MCF 10A (cell line): ENCODE measurements around the gene RBSN. TPM values are rescaled to one million over a fixed set of nuclear protein-coding genes. Genes with fewer than 3 reads are reported as not detected.
"Not testable (repeated sequence)": the region's sequence is repeated elsewhere in the genome, so short reads cannot be mapped to it uniquely, and the experiment has no call there.

Experiments
- Bru-seq: library from RNA; stranded (reverse); fragments of 400-500 nt; gene quantifications from one replicate; lab custom pipeline; 2021; lab: Mats Ljungman, UMichigan
- BruChase-seq, 2 experiments: library from RNA; stranded (reverse); fragments of 400-500 nt; gene quantifications; one replicate each; lab custom pipeline; 2021; lab: Mats Ljungman, UMichigan
- BruUV-seq: library from RNA; stranded (reverse); fragments of 400-500 nt; replicated peaks from 2 replicates; lab custom pipeline; 2021; lab: Mats Ljungman, UMichigan
- CTCF ChIA-PET: fragments of 300-600 bp; sonication (Branson Sonifier 250); formaldehyde crosslinking; extraction: SDS; loops from one replicate; lab custom pipeline; 2021; ENCODE audit warnings: antibody characterized with exemption, inconsistent platforms; lab: Yijun Ruan, JAX
- POLR2A ChIA-PET: fragments of 300-600, 350-650 bp; sonication (Branson Sonifier 250); formaldehyde crosslinking; extraction: SDS; loops from one replicate; lab custom pipeline; 2020; ENCODE audit warnings: antibody characterized with exemption, inconsistent platforms; lab: Yijun Ruan, JAX
- DNase-seq: peaks from one replicate; pipeline ENCODE4 v3.0.0-alpha.2; 2018; ENCODE audit not compliant: unreplicated experiment
- H3K27ac Mint-ChIP-seq: one replicate; pipeline ENCODE4 v1.8.0; 2022; ENCODE audit warnings: mild to moderate bottlenecking, low read depth, mixed read lengths; ENCODE audit not compliant: unreplicated experiment
- H3K27me3 Mint-ChIP-seq: one replicate; pipeline ENCODE4 v1.8.0; 2022; ENCODE audit warnings: mixed read lengths; ENCODE audit not compliant: insufficient read depth, unreplicated experiment
- H3K36me3 Mint-ChIP-seq: one replicate; pipeline ENCODE4 v1.8.0; 2022; ENCODE audit warnings: mild to moderate bottlenecking, moderate library complexity, mixed read lengths; ENCODE audit not compliant: insufficient read depth, unreplicated experiment
- H3K4me1 Mint-ChIP-seq: one replicate; pipeline ENCODE4 v1.8.0; 2022; ENCODE audit warnings: mixed read lengths; ENCODE audit not compliant: insufficient read depth, unreplicated experiment
- H3K4me3 Mint-ChIP-seq: one replicate; pipeline ENCODE4 v1.8.0; 2022; ENCODE audit warnings: mild to moderate bottlenecking, moderate library complexity, mixed read lengths; ENCODE audit not compliant: unreplicated experiment
- H3K9me3 Mint-ChIP-seq: one replicate; pipeline ENCODE4 v1.8.0; 2022; ENCODE audit warnings: mixed read lengths; ENCODE audit not compliant: unreplicated experiment
- intact Hi-C: fragments of 100-400 bp; cut with micrococcal nuclease; formaldehyde crosslinking; loops from 2 replicates; pipeline ENCODE4 v1.14.1; 2022
- long read RNA-seq: library from polyadenylated mRNA; stranded (forward); transcript quantifications from one replicate; pipeline ENCODE4 v2.0.0, GENCODE V29; 2022
- total RNA-seq: library from RNA; stranded (reverse); gene quantifications from 2 replicates; pipeline ENCODE4 v1.2.3, GENCODE V29; 2022
- TF ChIP-seq, protein P1 (sequence below): fragments of 200-600 bp; IDR thresholded peaks from one replicate; pipeline ENCODE4 v1.8.0; 2022; ENCODE audit warnings: antibody characterized with exemption, mild to moderate bottlenecking; ENCODE audit not compliant: unreplicated experiment

The RBSN gene
- 37.7 and 39.6 TPM in 2 replicates for total RNA-seq
- percentile 79 among the genes with signal in this experiment for Bru-seq, nascent RNA
- BruChase-seq, experiment 1, labeled RNA remaining after a 6-hour chase: percentile 91 among the genes with signal in this experiment
- percentile 86 among the genes with signal in this experiment for BruChase-seq, experiment 2, labeled RNA remaining after a 2-hour chase
- long read RNA-seq, full-length matches to known transcripts: 3 of 25 reads
- long read RNA-seq, partial matches to known transcripts: 2 of 25 reads
- long read RNA-seq, other reads (novel, unspliced or antisense): 20 of 25 reads

DNA sequence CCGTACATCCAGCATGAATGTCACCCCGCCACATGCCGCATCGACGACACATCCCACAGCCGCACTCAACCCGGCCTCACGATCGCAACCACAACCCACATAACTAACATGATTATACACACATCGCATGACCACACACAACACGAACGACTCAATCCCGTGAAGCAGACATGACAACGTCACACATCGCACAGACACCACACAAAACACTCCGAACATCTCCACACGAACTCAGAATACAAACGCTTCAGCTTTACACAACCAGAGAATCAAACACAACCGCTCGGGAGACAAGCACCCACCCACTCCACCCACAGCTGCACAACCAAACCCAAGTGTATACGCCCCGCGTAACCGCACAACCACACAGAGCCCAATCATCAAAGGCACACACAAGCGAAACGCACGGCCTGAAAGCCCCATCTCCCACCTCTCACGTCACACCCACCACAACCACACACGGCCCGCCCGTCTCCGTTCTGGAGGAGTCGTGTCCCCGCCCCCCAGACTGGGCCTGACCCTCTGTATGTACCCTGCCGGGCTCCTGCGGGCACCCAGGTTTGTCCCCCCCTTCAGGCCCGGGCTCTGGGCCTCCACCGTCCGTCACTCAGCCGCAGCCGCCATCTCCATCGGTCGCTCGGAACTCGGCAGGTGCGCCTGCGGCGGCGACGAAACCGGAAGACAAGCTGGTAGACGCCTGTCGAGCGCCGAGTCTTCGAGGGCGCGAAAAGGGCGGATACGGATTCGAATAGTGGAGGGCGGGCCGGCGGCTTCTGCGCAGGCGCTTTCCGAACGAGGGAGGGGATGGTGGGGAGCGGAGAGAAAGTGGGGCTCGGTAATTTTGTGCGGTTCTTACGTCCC lies at the start of gene RBSN:
RBSN (minus strand) TSS at position 646 of the 861 bp plus-strand sequence. CDS start 3,028 bp downstream, outside the sequence.
- TF ChIP-seq, protein P1, sequence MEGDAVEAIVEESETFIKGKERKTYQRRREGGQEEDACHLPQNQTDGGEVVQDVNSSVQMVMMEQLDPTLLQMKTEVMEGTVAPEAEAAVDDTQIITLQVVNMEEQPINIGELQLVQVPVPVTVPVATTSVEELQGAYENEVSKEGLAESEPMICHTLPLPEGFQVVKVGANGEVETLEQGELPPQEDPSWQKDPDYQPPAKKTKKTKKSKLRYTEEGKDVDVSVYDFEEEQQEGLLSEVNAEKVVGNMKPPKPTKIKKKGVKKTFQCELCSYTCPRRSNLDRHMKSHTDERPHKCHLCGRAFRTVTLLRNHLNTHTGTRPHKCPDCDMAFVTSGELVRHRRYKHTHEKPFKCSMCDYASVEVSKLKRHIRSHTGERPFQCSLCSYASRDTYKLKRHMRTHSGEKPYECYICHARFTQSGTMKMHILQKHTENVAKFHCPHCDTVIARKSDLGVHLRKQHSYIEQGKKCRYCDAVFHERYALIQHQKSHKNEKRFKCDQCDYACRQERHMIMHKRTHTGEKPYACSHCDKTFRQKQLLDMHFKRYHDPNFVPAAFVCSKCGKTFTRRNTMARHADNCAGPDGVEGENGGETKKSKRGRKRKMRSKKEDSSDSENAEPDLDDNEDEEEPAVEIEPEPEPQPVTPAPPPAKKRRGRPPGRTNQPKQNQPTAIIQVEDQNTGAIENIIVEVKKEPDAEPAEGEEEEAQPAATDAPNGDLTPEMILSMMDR: no peak
- peak within 1 kb of the TSS; percentile 84 for H3K4me3 Mint-ChIP-seq
- intact Hi-C loops: loop anchor here (2.0 kb wide), 1 partner anchor 34 kb away; the partner anchor contains the start of gene MRPS25
- ChIA-PET POLR2A (interaction anchor here (0.6 to 4.2 kb wide), 25 partner anchors 9 to 967 kb away, joined by 3 to 49 read pairs (median 4); partner anchors contain the start of genes BTD, CAPN7, CCDC174 and HACL1), CTCF (interaction anchor here (0.6 to 1.8 kb wide), 6 partner anchors 9 to 459 kb away, joined by 3 to 11 read pairs (median 3); partner anchors contain the start of gene CAPN7)
- peak within 1 kb of the TSS; percentile 82 for H3K27ac Mint-ChIP-seq
- H3K9me3 Mint-ChIP-seq: no peaks in the 10 kb centered on the region
- no TSS peak for BruUV-seq
- H3K4me1 Mint-ChIP-seq: peaks cover 30% of the 10 kb centered on the region
- DNase-seq: peak; percentile 94
- peaks cover 24% of the 10 kb centered on the region for H3K36me3 Mint-ChIP-seq
- no peaks in the 10 kb centered on the region for H3K27me3 Mint-ChIP-seq

DNA sequence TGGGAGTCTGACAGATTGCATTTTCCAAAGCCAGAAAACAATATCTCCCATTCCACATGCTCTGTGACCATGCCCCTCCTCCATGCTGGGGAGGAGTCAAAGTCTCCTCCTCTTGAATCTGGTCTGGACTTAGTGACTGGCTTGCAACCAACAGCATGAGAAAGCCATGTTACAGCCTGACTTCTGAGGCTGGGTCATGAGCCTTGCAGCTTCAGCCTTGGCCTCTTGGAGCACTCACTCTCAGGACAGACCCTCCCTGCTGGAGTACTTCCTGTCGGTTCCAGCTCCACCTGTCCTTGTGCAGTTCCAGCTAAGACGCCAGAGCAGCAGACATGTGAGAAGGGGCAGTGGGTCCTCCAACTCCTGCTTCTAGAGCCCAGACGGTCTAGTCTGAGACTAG lies 49.7 kb upstream of the RBSN start:
- CTCF ChIA-PET: interaction anchor here (0.9 to 1.0 kb wide), 2 partner anchors 22 to 40 kb away, joined by 3 to 5 read pairs; no protein-coding TSS in a partner anchor
- peaks cover 61% of the 10 kb centered on the region for H3K27me3 Mint-ChIP-seq

DNA sequence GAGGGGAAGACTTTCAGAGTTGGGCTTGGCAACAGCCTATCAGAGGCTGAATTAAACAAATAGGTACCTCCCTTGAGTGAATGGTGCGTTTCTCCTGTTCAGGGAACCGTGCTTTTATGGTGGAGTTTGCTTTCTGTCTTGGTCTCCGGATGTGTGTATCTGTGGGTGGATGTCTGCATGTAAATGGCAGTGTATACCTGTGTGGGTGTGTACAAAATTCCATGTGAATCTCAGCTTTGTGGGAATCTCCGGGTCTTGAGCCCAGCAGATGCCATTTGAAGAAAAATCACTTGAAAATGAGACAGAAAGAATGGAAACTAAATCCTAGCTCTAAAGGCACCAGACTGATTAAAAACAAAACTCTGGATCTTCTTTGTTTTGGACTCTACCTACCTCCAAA lies 37.9 kb upstream of the RBSN start:
- H3K9me3 Mint-ChIP-seq, H3K27me3 Mint-ChIP-seq, H3K4me3 Mint-ChIP-seq, BruUV-seq, H3K36me3 Mint-ChIP-seq, DNase-seq, intact Hi-C loops, CTCF ChIA-PET, H3K4me1 Mint-ChIP-seq, POLR2A ChIA-PET, H3K27ac Mint-ChIP-seq: not testable (repeated sequence)

More for the DNA sequence above, 49.7 kb upstream of the RBSN start:
- no TSS peak for BruUV-seq
- Mint-ChIP-seq H3K9me3 (no peaks in the 10 kb centered on the region), H3K27ac (no peak overlapping the region), H3K4me3 (no peak overlapping the region), H3K4me1 (no peaks in the 10 kb centered on the region), H3K36me3 (no peaks in the 10 kb centered on the region)
- POLR2A ChIA-PET: interaction anchor here (0.7 to 1.0 kb wide), 2 partner anchors 46 to 57 kb away, joined by 3 read pairs; partner anchors contain the start of gene CAPN7
- TF ChIP-seq, protein P1: no peak
- DNase-seq: peak; percentile 29
- intact Hi-C loops: no loop called here

DNA sequence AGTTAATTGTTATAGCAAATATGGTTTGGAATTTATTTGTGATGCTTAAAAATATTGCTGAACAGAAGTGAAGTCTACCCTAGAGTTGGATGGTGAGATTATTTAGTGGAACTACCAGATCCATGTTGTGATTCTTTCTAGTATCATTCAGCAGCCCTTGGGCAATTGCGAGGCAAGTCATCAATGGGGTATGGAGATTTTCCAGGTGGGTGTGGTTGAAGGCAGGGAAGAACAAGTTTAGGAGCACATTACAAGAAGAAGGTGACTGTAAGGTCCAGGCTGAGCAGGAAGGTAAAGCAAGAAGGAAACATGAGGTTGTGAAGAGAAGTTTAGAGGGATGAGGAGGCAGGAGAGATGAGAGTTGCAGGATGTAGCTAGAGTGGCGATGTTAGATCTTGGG lies 36.0 kb upstream of the RBSN start:
- H3K27me3 Mint-ChIP-seq, H3K4me1 Mint-ChIP-seq, CTCF ChIA-PET, DNase-seq, intact Hi-C loops, H3K4me3 Mint-ChIP-seq, H3K27ac Mint-ChIP-seq, BruUV-seq, H3K9me3 Mint-ChIP-seq, H3K36me3 Mint-ChIP-seq, POLR2A ChIA-PET: not testable (repeated sequence)

DNA sequence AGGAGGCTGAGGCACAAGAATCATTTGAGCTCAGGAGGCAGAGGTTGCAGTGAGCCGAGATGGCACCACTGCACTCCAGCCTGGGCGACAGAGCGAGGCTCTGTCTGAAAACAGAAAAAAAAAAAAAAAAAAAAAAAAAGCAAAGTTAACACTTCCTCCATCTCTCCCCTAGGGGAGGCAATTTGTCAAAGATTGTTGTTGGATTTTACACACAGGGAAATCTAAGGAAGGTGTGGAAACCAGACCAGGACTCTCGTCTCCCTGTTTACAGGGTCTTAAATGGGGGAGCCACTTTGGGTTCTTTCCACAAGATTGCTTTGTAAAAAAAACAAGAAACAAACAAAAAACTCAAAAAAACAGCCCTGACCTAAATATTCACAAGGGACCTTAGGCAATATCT lies 29.5 kb upstream of the RBSN start:
- H3K4me3 Mint-ChIP-seq, DNase-seq, H3K9me3 Mint-ChIP-seq, H3K27ac Mint-ChIP-seq, H3K4me1 Mint-ChIP-seq, intact Hi-C loops, BruUV-seq, POLR2A ChIA-PET, CTCF ChIA-PET, H3K36me3 Mint-ChIP-seq: not testable (repeated sequence)
- peaks cover 11% of the 10 kb centered on the region for H3K27me3 Mint-ChIP-seq

DNA sequence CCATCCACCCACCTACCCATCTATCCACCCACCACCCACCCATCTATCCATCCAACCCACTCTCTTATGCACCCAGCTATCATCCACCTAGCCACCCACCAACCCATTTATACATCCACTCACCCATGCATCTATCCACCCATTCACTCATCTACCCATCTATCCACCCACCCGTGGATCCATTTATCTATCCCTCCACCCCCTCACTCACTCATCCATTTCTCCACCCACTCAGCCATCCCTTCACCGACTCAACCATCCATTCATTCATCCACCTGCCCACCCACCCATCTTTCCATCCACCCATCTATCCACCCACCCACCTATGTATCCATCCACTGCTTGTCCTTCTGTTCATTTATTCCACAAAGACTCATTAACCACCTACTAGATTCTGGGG lies 28.0 kb upstream of the RBSN start:
- H3K4me1 Mint-ChIP-seq, H3K27ac Mint-ChIP-seq, BruUV-seq, DNase-seq, H3K36me3 Mint-ChIP-seq, POLR2A ChIA-PET, H3K9me3 Mint-ChIP-seq, H3K4me3 Mint-ChIP-seq, intact Hi-C loops: not testable (repeated sequence)
- peaks cover 11% of the 10 kb centered on the region for H3K27me3 Mint-ChIP-seq
- CTCF ChIA-PET: interaction anchor here (0.6 to 1.1 kb wide), 3 partner anchors 9 to 73 kb away, joined by 3 to 12 read pairs (median 3); no protein-coding TSS in a partner anchor
